PC-3 (cell line): ENCODE results near the gene SPCS3. TPM values are rescaled to one million over a fixed set of nuclear protein-coding genes. Genes with fewer than 3 reads are reported as not detected.

Source experiments
- ATAC-seq: fragments of 200-7000 bp; cut with Tn5 transposase; 2 replicates; pipeline ENCODE4 v1.9.1; 2020; ENCODE audit warnings: mild to moderate bottlenecking, moderate library complexity
- BruUV-seq: library from RNA; stranded (reverse); fragments of 400-500 nt; replicated peaks from 2 replicates; lab custom pipeline; 2021; lab: Mats Ljungman, UMichigan
- CTCF ChIA-PET: fragments of 300-600 bp; sonication (Branson Sonifier 250); formaldehyde crosslinking; loops from one replicate; lab custom pipeline; 2022; ENCODE audit warnings: antibody characterized with exemption; lab: Charles Lee
- POLR2A ChIA-PET: fragments of 300-600 bp; sonication (Branson Sonifier 250); formaldehyde crosslinking; loops from one replicate; lab custom pipeline; 2022; ENCODE audit warnings: antibody characterized with exemption; ENCODE audit not compliant: unreplicated experiment; lab: Charles Lee
- DNase-seq: peaks from one replicate; pipeline ENCODE4 v3.0.0-alpha.2; 2015
- H2AFZ ChIP-seq: fragments of 300-600 bp; sonication (generic); 2 replicates; pipeline ENCODE4 v1.6.0; 2016; ENCODE audit warnings: antibody characterized with exemption, low read length
- H3F3A ChIP-seq: fragments of 300-600 bp; sonication (generic); one replicate; pipeline ENCODE4 v1.6.0; 2017; ENCODE audit warnings: antibody characterized with exemption, low read length, control low read depth, mild to moderate bottlenecking; ENCODE audit not compliant: unreplicated experiment
- H3K27ac ChIP-seq: fragments of 300-600 bp; sonication (generic); 2 replicates; pipeline ENCODE4 v1.5.1; 2016; ENCODE audit warnings: mild to moderate bottlenecking, low read length
- H3K27me3 ChIP-seq: fragments of 300-600 bp; sonication (generic); 2 replicates; pipeline ENCODE4 v1.6.1; 2016; ENCODE audit warnings: low read length, mixed read lengths
- H3K36me3 ChIP-seq: fragments of 300-600 bp; sonication (generic); 2 replicates; pipeline ENCODE4 v1.6.1; 2016; ENCODE audit warnings: low read depth, mixed run types, low read length, mixed read lengths
- H3K4me1 ChIP-seq: fragments of 300-600 bp; sonication (generic); 2 replicates; pipeline ENCODE4 v1.5.1; 2016; ENCODE audit warnings: low read length; ENCODE audit not compliant: insufficient read depth
- H3K4me2 ChIP-seq: fragments of 300-600 bp; sonication (generic); 2 replicates; pipeline ENCODE4 v1.6.0; 2016; ENCODE audit warnings: low read length
- H3K4me3 ChIP-seq: fragments of 300-600 bp; sonication (generic); 2 replicates; pipeline ENCODE4 v1.5.1; 2016; ENCODE audit warnings: mild to moderate bottlenecking, low read length, mixed read lengths
- H3K79me2 ChIP-seq: fragments of 300-600 bp; sonication (generic); 2 replicates; pipeline ENCODE4 v1.6.1; 2017; ENCODE audit warnings: low read length, mixed read lengths
- H3K9ac ChIP-seq: fragments of 300-600 bp; sonication (generic); 2 replicates; pipeline ENCODE4 v1.6.0; 2016; ENCODE audit warnings: mild to moderate bottlenecking, low read length
- H3K9me2 ChIP-seq: fragments of 300-600 bp; sonication (generic); replicated peaks from 2 replicates; pipeline ENCODE4 v1.6.1; 2016; ENCODE audit warnings: mixed run types, low read length, mixed read lengths
- H3K9me3 ChIP-seq: fragments of 300-600 bp; sonication (generic); 2 replicates; pipeline ENCODE4 v1.6.1; 2016; ENCODE audit warnings: low read length, mixed read lengths
- H4K20me1 ChIP-seq: fragments of 300-600 bp; sonication (generic); 2 replicates; pipeline ENCODE4 v1.6.1; 2016; ENCODE audit warnings: low read length, mixed read lengths
- EZH2 ChIP-seq: fragments of 300-600 bp; sonication (generic); IDR thresholded peaks from one replicate; pipeline ENCODE4 v1.6.1; 2017; ENCODE audit warnings: antibody characterized with exemption, mild to moderate bottlenecking, low read length; ENCODE audit not compliant: unreplicated experiment
- EZH2phosphoT487 ChIP-seq: fragments of 300-600 bp; sonication (generic); IDR thresholded peaks from 2 replicates; pipeline ENCODE4 v1.6.1; 2018; ENCODE audit warnings: mild to moderate bottlenecking, antibody characterized with exemption, low read length, borderline replicate concordance
- intact Hi-C: fragments of 100-400 bp; cut with micrococcal nuclease; formaldehyde crosslinking; loops from 2 replicates; pipeline ENCODE4 v1.9.0; 2023
- total RNA-seq: library from RNA; depleted of rRNA; stranded (reverse); fragments of >200 nt; gene quantifications from 2 replicates; pipeline ENCODE4 v1.2.3, GENCODE V29; 2014
- TF ChIP-seq, protein P1 (sequence below): fragments of 300-600 bp; sonication (generic); conservative IDR thresholded peaks from 2 replicates; pipeline ENCODE4 v1.5.1; 2017; ENCODE audit warnings: antibody characterized with exemption, low read depth, mild to moderate bottlenecking, low read length

SPCS3 gene
- total RNA-seq, 1 experiment from 2014 or later, result 56.1 TPM

DNA sequence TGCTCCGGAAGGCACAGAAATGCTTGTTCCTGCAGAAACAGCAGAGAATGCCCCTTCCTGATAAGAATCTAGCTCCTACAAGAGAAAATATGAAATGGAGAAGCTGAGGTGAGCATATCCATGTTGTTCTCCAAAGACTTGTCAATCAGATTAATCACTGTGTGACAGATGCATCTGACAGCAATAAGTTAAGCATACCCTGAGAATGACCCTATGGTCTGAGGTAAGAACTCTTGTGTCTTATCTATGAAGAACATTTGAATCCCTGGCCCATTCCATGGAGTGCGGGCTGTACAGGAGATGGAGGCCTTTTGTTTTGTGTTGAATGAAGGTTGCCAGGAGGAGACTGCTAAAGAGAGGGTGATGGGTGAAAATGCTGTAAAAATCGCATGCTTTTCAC, 29.2 kb upstream of the SPCS3 start:
- intact Hi-C loops, result no loop called here
- ATAC-seq (no peak), DNase-seq (no peak)
- no peaks in the 10 kb centered on the region for H3F3A ChIP-seq
- no peaks in the 10 kb centered on the region for H4K20me1 ChIP-seq
- no TSS peak for BruUV-seq
- H3K4me3 ChIP-seq, result no peak overlapping the region
- H2AFZ ChIP-seq, result no peak overlapping the region
- CTCF ChIA-PET, result no interaction called here
- H3K4me1 ChIP-seq, result peaks cover 7% of the 10 kb centered on the region
- H3K9me2 ChIP-seq, result no peaks in the 10 kb centered on the region
- POLR2A ChIA-PET, result no interaction called here
- H3K27me3 ChIP-seq, result no peaks in the 10 kb centered on the region
- H3K36me3 ChIP-seq, result no peaks in the 10 kb centered on the region
- H3K79me2 ChIP-seq, result no peaks in the 10 kb centered on the region
- TF ChIP-seq EZH2 (no peak), EZH2phosphoT487 (no peak)
- TF ChIP-seq, protein P1, sequence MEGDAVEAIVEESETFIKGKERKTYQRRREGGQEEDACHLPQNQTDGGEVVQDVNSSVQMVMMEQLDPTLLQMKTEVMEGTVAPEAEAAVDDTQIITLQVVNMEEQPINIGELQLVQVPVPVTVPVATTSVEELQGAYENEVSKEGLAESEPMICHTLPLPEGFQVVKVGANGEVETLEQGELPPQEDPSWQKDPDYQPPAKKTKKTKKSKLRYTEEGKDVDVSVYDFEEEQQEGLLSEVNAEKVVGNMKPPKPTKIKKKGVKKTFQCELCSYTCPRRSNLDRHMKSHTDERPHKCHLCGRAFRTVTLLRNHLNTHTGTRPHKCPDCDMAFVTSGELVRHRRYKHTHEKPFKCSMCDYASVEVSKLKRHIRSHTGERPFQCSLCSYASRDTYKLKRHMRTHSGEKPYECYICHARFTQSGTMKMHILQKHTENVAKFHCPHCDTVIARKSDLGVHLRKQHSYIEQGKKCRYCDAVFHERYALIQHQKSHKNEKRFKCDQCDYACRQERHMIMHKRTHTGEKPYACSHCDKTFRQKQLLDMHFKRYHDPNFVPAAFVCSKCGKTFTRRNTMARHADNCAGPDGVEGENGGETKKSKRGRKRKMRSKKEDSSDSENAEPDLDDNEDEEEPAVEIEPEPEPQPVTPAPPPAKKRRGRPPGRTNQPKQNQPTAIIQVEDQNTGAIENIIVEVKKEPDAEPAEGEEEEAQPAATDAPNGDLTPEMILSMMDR, result no peak
- no peak overlapping the region for H3K9ac ChIP-seq
- no peak overlapping the region for H3K27ac ChIP-seq
- H3K9me3 ChIP-seq, result no peaks in the 10 kb centered on the region
- H3K4me2 ChIP-seq, result no peak overlapping the region

DNA sequence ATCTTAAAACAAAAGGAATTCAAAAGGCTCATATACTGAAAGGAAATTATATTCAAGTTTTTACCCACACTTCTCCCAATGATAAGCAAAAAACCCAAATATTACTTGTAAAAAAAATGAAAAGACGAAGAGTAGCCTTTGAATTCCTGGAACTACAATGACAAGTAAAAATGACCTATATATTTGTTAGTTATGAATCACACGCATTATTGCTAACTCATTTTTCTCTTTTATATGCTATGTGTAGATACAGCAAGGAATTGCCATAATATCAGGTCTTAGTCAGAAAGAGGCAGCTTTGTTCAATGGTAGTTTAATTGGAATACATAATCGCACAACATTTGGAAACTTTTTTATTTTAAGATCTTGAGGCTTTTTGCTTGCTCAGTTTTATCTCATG, 28.0 kb upstream of the SPCS3 start:
- Histone ChIP-seq H3K79me2 (no peaks in the 10 kb centered on the region), H3K4me1 (peaks cover 7% of the 10 kb centered on the region), H3K9me2 (no peaks in the 10 kb centered on the region), H3K4me3 (no peak overlapping the region), H3K27me3 (no peaks in the 10 kb centered on the region), H2AFZ (no peak overlapping the region), H3K36me3 (no peaks in the 10 kb centered on the region), H3K9ac (no peak overlapping the region), H3K9me3 (no peaks in the 10 kb centered on the region), H4K20me1 (no peaks in the 10 kb centered on the region), H3K27ac (no peak overlapping the region), H3K4me2 (no peak overlapping the region), H3F3A (no peaks in the 10 kb centered on the region)
- BruUV-seq, result no TSS peak
- TF ChIP-seq, protein P1, result no peak
- TF ChIP-seq EZH2, result no peak
- TF ChIP-seq EZH2phosphoT487, result no peak
- CTCF ChIA-PET, result no interaction called here
- POLR2A ChIA-PET, result no interaction called here
- peak; percentile 58 for ATAC-seq
- intact Hi-C loops, result no loop called here
- peak; percentile 31 for DNase-seq

DNA sequence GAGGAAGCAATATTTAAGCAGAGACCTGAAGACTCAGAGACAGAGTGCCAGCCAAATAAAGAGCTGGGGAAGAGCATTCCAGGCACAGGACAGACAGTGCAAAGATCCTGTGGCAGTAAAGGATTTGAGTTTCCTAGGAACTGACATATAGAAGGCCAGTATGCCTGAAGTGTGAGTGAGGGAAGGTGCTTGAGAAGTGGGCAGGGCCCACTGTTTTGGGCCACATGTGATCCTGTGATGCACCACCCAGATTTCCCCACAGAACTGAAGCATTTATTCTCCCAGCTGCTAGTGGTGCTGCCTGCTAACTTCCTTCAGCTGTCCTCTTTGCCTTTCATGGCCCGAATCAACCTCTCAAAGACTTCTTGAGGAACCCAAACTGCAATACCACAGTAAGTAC, 26.8 kb upstream of the SPCS3 start:
- TF ChIP-seq EZH2phosphoT487 (no peak), EZH2 (no peak)
- TF ChIP-seq, protein P1, result no peak

More for the DNA sequence above, 26.8 kb upstream of the SPCS3 start:
- DNase-seq (no peak), ATAC-seq (no peak)
- no peak overlapping the region for H3K4me2 ChIP-seq
- no peaks in the 10 kb centered on the region for H3K9me3 ChIP-seq
- H3K79me2 ChIP-seq, result no peaks in the 10 kb centered on the region
- H3K9me2 ChIP-seq, result no peaks in the 10 kb centered on the region
- H3K9ac ChIP-seq, result no peak overlapping the region
- H3K4me1 ChIP-seq, result peaks cover 7% of the 10 kb centered on the region
- POLR2A ChIA-PET, result interaction anchor here (0.5 kb wide), 1 partner anchor 138 kb away, joined by 5 read pairs; no protein-coding TSS in a partner anchor
- intact Hi-C loops, result no loop called here
- no peaks in the 10 kb centered on the region for H4K20me1 ChIP-seq
- H3K27ac ChIP-seq, result no peak overlapping the region
- no peaks in the 10 kb centered on the region for H3K27me3 ChIP-seq
- H3K4me3 ChIP-seq, result no peak overlapping the region
- no peaks in the 10 kb centered on the region for H3K36me3 ChIP-seq
- no peak overlapping the region for H2AFZ ChIP-seq
- CTCF ChIA-PET, result no interaction called here
- BruUV-seq, result no TSS peak
- no peaks in the 10 kb centered on the region for H3F3A ChIP-seq
